Measurements from ENCODE around the gene ATG10.

DNA sequence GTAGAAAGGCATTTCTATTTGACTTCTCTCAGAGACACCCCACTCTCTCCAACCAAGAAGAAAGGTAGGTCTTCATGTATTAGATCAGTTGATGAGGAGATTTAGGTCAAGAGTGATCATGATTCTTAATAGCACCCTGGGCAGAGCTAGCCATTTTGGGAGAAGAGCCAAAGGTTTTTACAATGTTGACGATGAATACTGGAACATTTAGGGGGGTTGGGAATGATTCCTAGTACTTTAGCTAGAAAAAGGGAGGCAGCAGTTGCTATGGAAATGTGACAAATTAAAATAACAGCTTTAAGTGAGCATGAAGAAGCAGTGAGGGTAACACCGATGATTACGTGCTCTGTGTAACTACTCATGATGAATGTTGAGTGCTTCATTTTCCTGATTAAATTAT is 315.8 kb downstream of the ATG10 start:
- no peak for TF ChIP-seq CTCF (IDR thresholded peaks at IDR 0.05)
- TF ChIP-seq POLR2A (IDR thresholded peaks at IDR 0.05) = no peak
- TF ChIP-seq EP300 (IDR thresholded peaks at IDR 0.05) = no peak
